ENCODE results near the gene PRDM8.

Gene PRDM8

DNA sequence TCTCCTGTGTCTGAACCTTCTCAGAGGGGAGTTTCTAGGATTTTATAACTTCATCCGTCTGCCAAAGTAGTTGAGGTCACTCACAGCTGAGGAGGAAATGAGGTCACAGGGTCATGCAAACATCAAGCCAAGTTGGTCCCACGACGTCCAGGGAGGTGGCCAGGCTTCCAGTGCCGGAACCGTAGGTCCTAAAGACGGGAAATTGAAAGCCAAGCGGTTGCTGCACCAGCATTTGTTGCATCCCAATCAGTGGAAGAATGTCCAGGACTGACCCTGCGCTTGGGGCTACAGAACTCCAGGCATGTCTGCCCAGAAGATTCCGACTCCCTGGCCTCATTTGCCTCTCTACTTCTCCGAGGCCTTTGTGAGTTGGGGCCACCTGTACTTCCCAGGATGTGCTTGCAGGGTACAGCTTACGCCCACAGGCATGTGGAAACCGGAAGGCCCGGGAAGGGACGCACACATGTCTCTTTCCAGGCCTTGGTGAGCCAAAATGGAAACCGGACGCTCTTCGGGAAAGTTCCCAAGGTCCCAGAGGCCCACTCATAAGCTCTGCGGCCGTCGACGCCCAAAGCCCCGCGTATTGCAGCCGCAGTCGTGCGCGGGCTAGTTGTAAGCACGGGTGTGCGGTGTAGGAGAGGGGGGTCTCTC lies 9.3 kb downstream of the PRDM8 start:
- TF ChIP-seq, protein P1, sequence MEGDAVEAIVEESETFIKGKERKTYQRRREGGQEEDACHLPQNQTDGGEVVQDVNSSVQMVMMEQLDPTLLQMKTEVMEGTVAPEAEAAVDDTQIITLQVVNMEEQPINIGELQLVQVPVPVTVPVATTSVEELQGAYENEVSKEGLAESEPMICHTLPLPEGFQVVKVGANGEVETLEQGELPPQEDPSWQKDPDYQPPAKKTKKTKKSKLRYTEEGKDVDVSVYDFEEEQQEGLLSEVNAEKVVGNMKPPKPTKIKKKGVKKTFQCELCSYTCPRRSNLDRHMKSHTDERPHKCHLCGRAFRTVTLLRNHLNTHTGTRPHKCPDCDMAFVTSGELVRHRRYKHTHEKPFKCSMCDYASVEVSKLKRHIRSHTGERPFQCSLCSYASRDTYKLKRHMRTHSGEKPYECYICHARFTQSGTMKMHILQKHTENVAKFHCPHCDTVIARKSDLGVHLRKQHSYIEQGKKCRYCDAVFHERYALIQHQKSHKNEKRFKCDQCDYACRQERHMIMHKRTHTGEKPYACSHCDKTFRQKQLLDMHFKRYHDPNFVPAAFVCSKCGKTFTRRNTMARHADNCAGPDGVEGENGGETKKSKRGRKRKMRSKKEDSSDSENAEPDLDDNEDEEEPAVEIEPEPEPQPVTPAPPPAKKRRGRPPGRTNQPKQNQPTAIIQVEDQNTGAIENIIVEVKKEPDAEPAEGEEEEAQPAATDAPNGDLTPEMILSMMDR (IDR thresholded peaks at IDR 0.05) = no peak

DNA sequence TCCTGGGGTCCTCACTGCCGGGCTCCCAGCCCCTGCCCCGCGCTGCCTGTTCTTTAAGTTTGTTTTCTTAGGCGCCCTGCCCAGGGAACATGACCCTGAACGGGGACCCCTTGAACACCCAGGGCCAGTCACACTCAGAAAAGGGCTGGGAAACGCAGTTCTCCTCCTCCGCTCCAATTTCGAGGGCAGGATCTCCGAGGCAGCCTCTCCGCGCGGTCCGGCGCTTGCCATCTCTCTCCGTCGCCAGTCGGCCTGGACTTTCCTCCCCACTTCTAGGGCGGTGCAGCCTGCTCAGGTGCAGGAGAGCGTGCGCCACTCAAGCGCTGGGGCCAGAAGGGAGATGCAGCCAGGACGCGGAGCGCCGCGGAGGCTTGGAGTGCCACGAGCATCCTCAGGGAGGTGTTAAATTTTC lies 9.9 kb downstream of the PRDM8 start:
- TF ChIP-seq, protein P1 (IDR thresholded peaks at IDR 0.05) = no peak

DNA sequence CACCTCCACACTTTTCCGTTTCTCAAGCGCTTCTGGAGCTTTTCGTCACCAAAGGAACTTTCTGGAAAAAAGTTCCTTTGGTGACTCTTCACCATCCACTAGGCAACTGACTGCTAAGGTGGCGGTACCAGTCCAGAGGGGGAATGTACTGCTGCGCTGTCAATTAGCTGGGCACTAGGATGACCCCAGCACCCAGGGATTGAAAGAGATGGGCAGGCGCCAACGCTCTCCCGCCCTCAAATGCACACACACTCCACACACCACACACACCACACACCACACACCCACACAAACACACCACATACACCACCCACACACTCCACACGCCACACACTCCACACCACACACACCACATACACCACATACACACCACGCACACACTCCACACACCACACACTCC lies 10.4 kb downstream of the PRDM8 start:
- TF ChIP-seq, protein P1 (IDR thresholded peaks at IDR 0.05) = no peak

DNA sequence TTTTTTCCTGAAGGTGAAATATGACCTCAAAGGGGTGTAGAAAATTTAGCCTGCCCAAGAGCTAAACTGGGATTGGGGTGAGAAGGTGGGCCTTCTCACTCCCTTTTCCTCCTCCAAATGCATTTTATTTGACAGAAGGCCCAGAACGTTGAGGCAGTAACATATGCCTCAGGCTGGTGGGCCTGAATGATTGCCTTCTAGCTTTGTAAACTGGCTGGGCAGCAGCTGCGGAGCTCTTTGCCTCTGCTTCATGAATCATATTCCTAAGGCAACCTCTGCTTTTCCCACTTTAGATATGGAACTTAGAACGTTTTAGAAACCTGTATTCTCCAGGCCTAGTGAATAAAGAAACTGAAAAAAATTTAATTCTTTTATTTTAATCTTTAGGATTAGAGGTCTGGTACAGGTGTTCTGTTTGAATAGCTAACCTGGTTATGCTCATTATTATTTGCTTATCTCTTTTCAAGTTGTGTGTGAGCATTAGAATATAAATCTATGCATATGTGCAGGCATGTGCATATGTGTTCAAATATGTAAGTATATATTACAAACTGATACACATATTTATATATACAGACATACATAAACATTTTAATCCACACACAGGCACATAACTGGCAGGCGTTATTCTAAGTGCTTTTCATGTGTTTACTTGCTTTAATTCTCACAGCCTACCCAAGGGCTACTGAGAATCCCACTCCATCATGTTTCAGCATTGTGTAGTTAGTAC lies 11.5 kb downstream of the PRDM8 start:
- TF ChIP-seq, protein P1 (IDR thresholded peaks at IDR 0.05) = no peak

DNA sequence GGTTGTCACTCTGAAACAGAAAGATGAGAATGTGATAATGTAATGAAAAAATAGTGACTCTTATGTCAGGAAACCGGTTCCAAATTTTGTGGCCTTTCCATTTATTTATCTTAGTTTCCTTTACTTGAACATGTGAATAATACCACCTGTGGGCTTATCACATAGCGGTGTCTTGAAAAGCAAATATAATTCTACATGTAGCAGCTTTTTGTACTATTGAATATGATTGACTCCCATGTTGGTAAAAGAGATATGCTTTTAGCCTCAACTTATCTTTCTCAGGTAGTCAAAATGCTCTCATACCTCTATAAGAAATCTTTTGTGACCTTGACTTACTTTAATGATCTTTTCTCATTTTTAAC lies 12.0 kb downstream of the PRDM8 start:
- TF ChIP-seq, protein P1 (IDR thresholded peaks at IDR 0.05) = no peak

DNA sequence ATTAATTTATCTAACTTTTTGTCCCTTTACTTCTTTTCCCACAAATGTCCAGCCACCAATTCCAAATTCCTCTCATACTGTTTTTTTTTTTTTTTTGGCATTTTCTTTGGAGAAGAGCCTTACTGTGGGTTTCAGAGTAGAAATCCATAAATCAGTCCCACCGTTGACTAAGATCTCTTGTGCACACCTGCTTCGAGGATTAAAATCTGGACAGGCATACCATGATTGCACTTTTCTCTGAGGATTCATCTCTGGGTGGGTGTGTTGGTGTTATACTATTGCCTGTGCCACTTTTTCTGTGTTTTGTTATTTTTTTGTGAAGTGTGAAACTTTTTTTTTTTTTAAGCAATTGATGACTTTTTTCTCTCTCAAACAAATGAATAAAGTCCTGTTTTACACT lies 13.2 kb downstream of the PRDM8 start:
- TF ChIP-seq, protein P1 (IDR thresholded peaks at IDR 0.05) = no peak

DNA sequence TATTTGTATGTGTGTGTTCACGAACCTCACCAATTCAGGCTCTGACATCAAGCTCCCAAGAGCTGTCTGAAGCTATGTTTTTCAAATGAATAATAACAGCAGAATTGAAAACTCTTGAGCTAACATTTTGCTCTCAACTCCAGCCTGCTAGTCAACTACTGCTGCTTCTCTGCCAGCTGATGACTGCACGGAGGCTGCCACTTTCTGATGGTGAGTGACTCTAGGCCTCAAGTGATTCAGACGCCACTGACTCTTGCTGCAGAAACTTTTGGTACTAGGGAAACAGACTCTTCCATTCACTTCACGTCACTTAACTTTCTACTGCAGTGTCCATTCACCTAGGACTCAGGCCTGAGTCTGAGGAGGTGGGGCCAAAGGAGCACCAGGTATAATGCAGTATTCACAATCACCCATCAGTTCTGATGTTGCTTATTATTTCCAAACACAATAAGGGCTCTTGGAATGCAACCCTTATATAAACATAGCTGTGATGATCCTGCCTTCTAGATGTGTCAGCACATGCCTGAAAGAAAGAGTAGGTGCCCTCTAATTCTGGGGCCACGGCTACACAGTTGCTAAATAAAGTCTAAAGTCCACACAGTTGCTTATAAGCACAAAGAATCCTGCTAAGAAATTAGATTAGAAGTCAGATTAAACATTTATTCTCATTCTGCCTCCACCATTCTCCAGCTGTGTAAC lies 16.0 kb downstream of the PRDM8 start:
- TF ChIP-seq, protein P1 (IDR thresholded peaks at IDR 0.05) = no peak
